Uterus (tissue), 2 donors: ENCODE measurements around the gene COPS9.

Experiments used
- CTCF ChIP-seq, 4 experiments: fragments of 200-600 bp in 2 of 4; fragments of 450-650 bp in 2 of 4; sonication (generic) in 2 of 4; IDR thresholded peaks; one replicate each; pipeline ENCODE4 v1.5.1; 2016 to 2019; ENCODE audit warnings: antibody characterized with exemption in 4 of 4, mild to moderate bottlenecking in 2 of 4, moderate library complexity in 1 of 4
- POLR2A ChIP-seq, 2 donors: fragments of 450-650 bp; IDR thresholded peaks; one replicate each; pipeline ENCODE4 v1.6.1; 2016; ENCODE audit warnings: antibody characterized with exemption in 2 of 2, mild to moderate bottlenecking in 1 of 2, moderate library complexity in 1 of 2

GRCh38 chr2:240161087-240161750, 25.1 kb upstream of the COPS9 start:
- no peak for TF ChIP-seq POLR2A (IDR thresholded peaks at IDR 0.05)
- no peak for TF ChIP-seq CTCF (IDR thresholded peaks at IDR 0.05)
